HG03097 (cell line): ENCODE results near the gene TRIM67.

Source experiments
- ATAC-seq: cut with Tn5 transposase; IDR thresholded peaks from one replicate; pipeline ENCODE4 v1.9.1; 2021; ENCODE audit not compliant: unreplicated experiment, low FRiP score

TRIM67 gene

GRCh38 chr1:231182317-231182716 is 20.5 kb downstream of the TRIM67 start:
- ATAC-seq, result no peak

- no peak for ATAC-seq
Measured at GRCh38 chr1:231183639-231184590, 22.1 kb downstream of the TRIM67 start.

- no peak for ATAC-seq
Measured at GRCh38 chr1:231184891-231185290, 23.0 kb downstream of the TRIM67 start.

GRCh38 chr1:231185391-231185790 is 23.5 kb downstream of the TRIM67 start:
- ATAC-seq, result no peak

GRCh38 chr1:231186356-231187115 is 24.7 kb downstream of the TRIM67 start:
- no peak for ATAC-seq

GRCh38 chr1:231187571-231187970 is 25.7 kb downstream of the TRIM67 start:
- ATAC-seq, result no peak

GRCh38 chr1:231188072-231188471 is 26.2 kb downstream of the TRIM67 start:
- no peak for ATAC-seq

GRCh38 chr1:231188768-231189167 is 26.9 kb downstream of the TRIM67 start:
- no peak for ATAC-seq

- ATAC-seq, result no peak
Measured at GRCh38 chr1:231189683-231190270, 27.9 kb downstream of the TRIM67 start.

GRCh38 chr1:231190456-231190855 is 28.6 kb downstream of the TRIM67 start:
- ATAC-seq, result no peak

- no peak for ATAC-seq
Measured at GRCh38 chr1:231192620-231193163, 30.8 kb downstream of the TRIM67 start.

- no peak for ATAC-seq
Measured at GRCh38 chr1:231193710-231194340, 32.0 kb downstream of the TRIM67 start.

- ATAC-seq, result no peak
Measured at GRCh38 chr1:231194476-231194842, 32.6 kb downstream of the TRIM67 start.

GRCh38 chr1:231194843-231195516 is 33.1 kb downstream of the TRIM67 start:
- no peak for ATAC-seq

GRCh38 chr1:231196307-231196706 is 34.4 kb downstream of the TRIM67 start:
- no peak for ATAC-seq

GRCh38 chr1:231196728-231197127 is 34.9 kb downstream of the TRIM67 start:
- ATAC-seq, result no peak

GRCh38 chr1:231199868-231200267 is 38.0 kb downstream of the TRIM67 start:
- ATAC-seq, result no peak

- ATAC-seq, result no peak
Measured at GRCh38 chr1:231200388-231201031, 38.7 kb downstream of the TRIM67 start.

GRCh38 chr1:231201375-231201978 is 39.6 kb downstream of the TRIM67 start:
- ATAC-seq, result no peak
